Sigmoid colon (tissue), 7 donors: ENCODE data around the gene RNF26. TPM values are rescaled to one million over a fixed set of nuclear protein-coding genes. Genes with fewer than 3 reads are reported as not detected.

ENCODE experiments used
- DNase-seq: peaks from one replicate; pipeline ENCODE4 v3.0.0-alpha.2; 2019
- H3K27ac ChIP-seq, 4 donors: fragments of 200-600 bp; sonication (generic); one replicate each; pipeline ENCODE4 v1.5.1; 2016 to 2019; ENCODE audit warnings: mild to moderate bottlenecking in 1 of 4
- H3K27me3 ChIP-seq, 3 donors: fragments of 200-600 bp; sonication (generic); one replicate each; pipeline ENCODE4 v1.5.1; 2019; ENCODE audit warnings: mild to moderate bottlenecking in 1 of 3
- H3K36me3 ChIP-seq, 4 donors: fragments of 200-600 bp; sonication (generic); one replicate each; pipeline ENCODE4 v1.5.1; 2016 to 2019
- H3K4me1 ChIP-seq, 4 donors: fragments of 200-600 bp; sonication (generic); one replicate each; pipeline ENCODE4 v1.5.1; 2017 to 2019
- H3K4me3 ChIP-seq, 4 donors: fragments of 200-600 bp; sonication (generic); one replicate each; pipeline ENCODE4 v1.5.1; 2017 to 2019; ENCODE audit warnings: mild to moderate bottlenecking in 2 of 4, moderate library complexity in 1 of 4
- H3K9me3 ChIP-seq, 4 donors: fragments of 200-600 bp in 3 of 4; sonication (generic) in 3 of 4; one replicate each; pipeline versions ENCODE4 v1.5.1 to v1.6.1; 2013 to 2019
- EP300 ChIP-seq, 4 donors: sonication (generic); formaldehyde crosslinking; IDR thresholded peaks; one replicate each; pipeline ENCODE4 v1.6.1; 2017; ENCODE audit warnings: antibody characterized with exemption in 4 of 4
- POLR2A ChIP-seq, 2 donors: fragments of 450-650 bp; IDR thresholded peaks; one replicate each; pipeline ENCODE4 v1.6.1; 2016; ENCODE audit warnings: antibody characterized with exemption in 2 of 2, mild to moderate bottlenecking in 2 of 2, moderate library complexity in 2 of 2
- POLR2AphosphoS5 ChIP-seq, 4 donors: sonication (generic); formaldehyde crosslinking; IDR thresholded peaks; one replicate each; pipeline ENCODE4 v1.6.1; 2017; ENCODE audit warnings: antibody characterized with exemption in 4 of 4
- WGBS, 2 donors: extraction: QIAGEN DNeasy Blood & Tissue Kit; methylation state at CpG; one replicate each; pipeline ENCODE4 v1.1.7; 2013; 5-methylcytosine and 5-hydroxymethylcytosine counted together
- intact Hi-C: fragments of 100-400 bp; cut with DNase I; formaldehyde crosslinking; loops from one replicate; pipeline ENCODE4 v1.15.1; 2023
- polyA plus RNA-seq, 3 donors: library from polyadenylated mRNA; stranded (reverse); fragments of 200-250 nt; gene quantifications; one replicate each; pipeline ENCODE4 v1.2.3, GENCODE V29; 2013
- total RNA-seq, 4 donors: library from RNA; depleted of rRNA; stranded (reverse); fragments of >200 nt; gene quantifications; one replicate each; pipeline ENCODE4 v1.1.0, GENCODE V29; 2016
- TF ChIP-seq, protein P1 (sequence below), 4 experiments: fragments of 450-650 bp in 3 of 4; fragments of 200-600 bp in 1 of 4; IDR thresholded peaks; one replicate each; pipeline ENCODE4 v1.5.1; 2016 to 2019; ENCODE audit warnings: antibody characterized with exemption in 4 of 4, mild to moderate bottlenecking in 3 of 4, moderate library complexity in 2 of 4
- donor health status: healthy with polysubstance abuse.
- donor health status: Bipolar disorder and iron deficiency.
- donor health status: healthy.

Gene RNF26
- total and polyA plus RNA-seq, 7 donors = 6.2 to 26.1 (median 10.7) TPM

- TF ChIP-seq, protein P1, sequence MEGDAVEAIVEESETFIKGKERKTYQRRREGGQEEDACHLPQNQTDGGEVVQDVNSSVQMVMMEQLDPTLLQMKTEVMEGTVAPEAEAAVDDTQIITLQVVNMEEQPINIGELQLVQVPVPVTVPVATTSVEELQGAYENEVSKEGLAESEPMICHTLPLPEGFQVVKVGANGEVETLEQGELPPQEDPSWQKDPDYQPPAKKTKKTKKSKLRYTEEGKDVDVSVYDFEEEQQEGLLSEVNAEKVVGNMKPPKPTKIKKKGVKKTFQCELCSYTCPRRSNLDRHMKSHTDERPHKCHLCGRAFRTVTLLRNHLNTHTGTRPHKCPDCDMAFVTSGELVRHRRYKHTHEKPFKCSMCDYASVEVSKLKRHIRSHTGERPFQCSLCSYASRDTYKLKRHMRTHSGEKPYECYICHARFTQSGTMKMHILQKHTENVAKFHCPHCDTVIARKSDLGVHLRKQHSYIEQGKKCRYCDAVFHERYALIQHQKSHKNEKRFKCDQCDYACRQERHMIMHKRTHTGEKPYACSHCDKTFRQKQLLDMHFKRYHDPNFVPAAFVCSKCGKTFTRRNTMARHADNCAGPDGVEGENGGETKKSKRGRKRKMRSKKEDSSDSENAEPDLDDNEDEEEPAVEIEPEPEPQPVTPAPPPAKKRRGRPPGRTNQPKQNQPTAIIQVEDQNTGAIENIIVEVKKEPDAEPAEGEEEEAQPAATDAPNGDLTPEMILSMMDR (IDR thresholded peaks at IDR 0.05) = no peak
- no peak for TF ChIP-seq POLR2A (IDR thresholded peaks at IDR 0.05)
- no peak for TF ChIP-seq EP300 (IDR thresholded peaks at IDR 0.05)
- TF ChIP-seq POLR2AphosphoS5 (IDR thresholded peaks at IDR 0.05) = peak in 1 of 4 donors; percentile 31
- WGBS, 2 donors = 71 to 72% methylated on average over 14 of the region's 14 CpGs
Observed at GRCh38 chr11:119317592-119318239, 16.6 kb upstream of the RNF26 start.

GRCh38 chr11:119318240-119319135 lies 15.8 kb upstream of the RNF26 start:
- peak; percentile 46 to 80 (median 62) for TF ChIP-seq POLR2AphosphoS5 (IDR thresholded peaks at IDR 0.05)
- peak in 2 of 4 donors; percentile 56 to 64 for TF ChIP-seq EP300 (IDR thresholded peaks at IDR 0.05)
- TF ChIP-seq, protein P1 (IDR thresholded peaks at IDR 0.05) = no peak
- TF ChIP-seq POLR2A (IDR thresholded peaks at IDR 0.05) = peak in 1 of 2 donors; percentile 32
- WGBS, 2 donors = 71 to 72% methylated on average over 22 of the region's 22 CpGs
- DNase-seq = peak; percentile 87
- H3K27ac ChIP-seq = peak overlapping the region; percentile 93 to 99 (median 96)
- H3K4me3 ChIP-seq = no peak overlapping the region
- peaks cover 0 to 81% (median 69%) of the 10 kb centered on the region in 4 donors for H3K4me1 ChIP-seq
- intact Hi-C loops = no loop called here
- H3K9me3 ChIP-seq = no peaks in the 10 kb centered on the region
- no peaks in the 10 kb centered on the region for H3K27me3 ChIP-seq
- H3K36me3 ChIP-seq = peaks cover 0 to 16% (median 8%) of the 10 kb centered on the region in 4 donors

More at GRCh38 chr11:119317592-119318239, 16.6 kb upstream of the RNF26 start:
- Histone ChIP-seq H3K4me1 (peaks cover 0 to 81% (median 66%) of the 10 kb centered on the region in 4 donors), H3K27me3 (no peaks in the 10 kb centered on the region), H3K27ac (peak overlapping the region; percentile 93 to 99 (median 96)), H3K4me3 (peak overlapping the region; percentile 62 to 90 (median 76)), H3K36me3 (peaks cover 1 to 23% (median 12%) of the 10 kb centered on the region in 4 donors), H3K9me3 (no peaks in the 10 kb centered on the region)
- DNase-seq = no peak
- intact Hi-C loops = loop anchor here (2.0 kb wide), 1 partner anchor 223 kb away; a partner anchor contains a TSS

DNA sequence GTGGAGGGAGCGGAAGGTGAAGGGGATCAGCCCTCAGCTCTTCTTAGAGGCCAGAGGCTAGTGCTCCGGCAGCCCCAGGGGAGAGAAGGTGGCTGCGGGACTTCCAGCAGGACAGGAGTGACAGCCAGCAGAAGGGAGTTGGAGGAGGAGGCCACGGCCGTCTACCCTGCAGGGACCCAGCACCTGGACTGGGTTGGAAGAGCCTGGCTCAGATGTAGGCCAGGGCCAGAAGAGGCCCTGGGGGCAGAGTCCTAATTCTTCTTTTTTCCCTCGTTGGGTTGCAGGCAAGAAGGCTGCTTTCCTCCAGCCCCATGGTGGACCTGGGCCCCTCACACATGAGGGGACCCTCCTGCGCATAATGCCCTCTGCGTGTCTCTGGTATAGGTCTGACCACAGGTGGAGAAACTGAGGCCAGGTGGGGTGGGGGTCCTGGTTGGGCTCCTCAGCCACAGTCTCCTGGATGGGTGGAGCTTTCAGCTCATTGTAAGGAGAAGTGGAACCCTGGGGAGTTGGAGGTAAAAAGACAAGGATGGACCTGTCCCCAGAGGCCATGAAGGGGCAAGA lies 15.1 kb upstream of the RNF26 start:
- Histone ChIP-seq H3K4me3 (no peak overlapping the region), H3K9me3 (no peaks in the 10 kb centered on the region), H3K27ac (peak overlapping the region; percentile 93 to 99 (median 96)), H3K4me1 (peaks cover 0 to 87% (median 75%) of the 10 kb centered on the region in 4 donors), H3K36me3 (peaks cover 0 to 9% (median 4%) of the 10 kb centered on the region in 4 donors), H3K27me3 (no peaks in the 10 kb centered on the region)
- intact Hi-C loops = no loop called here
- no peak for TF ChIP-seq POLR2AphosphoS5 (IDR thresholded peaks at IDR 0.05)
- TF ChIP-seq, protein P1 (IDR thresholded peaks at IDR 0.05) = no peak
- TF ChIP-seq EP300 (IDR thresholded peaks at IDR 0.05) = no peak
- WGBS, 2 donors = 76 to 83% methylated on average over 8 of the region's 8 CpGs
- no peak for DNase-seq

DNA sequence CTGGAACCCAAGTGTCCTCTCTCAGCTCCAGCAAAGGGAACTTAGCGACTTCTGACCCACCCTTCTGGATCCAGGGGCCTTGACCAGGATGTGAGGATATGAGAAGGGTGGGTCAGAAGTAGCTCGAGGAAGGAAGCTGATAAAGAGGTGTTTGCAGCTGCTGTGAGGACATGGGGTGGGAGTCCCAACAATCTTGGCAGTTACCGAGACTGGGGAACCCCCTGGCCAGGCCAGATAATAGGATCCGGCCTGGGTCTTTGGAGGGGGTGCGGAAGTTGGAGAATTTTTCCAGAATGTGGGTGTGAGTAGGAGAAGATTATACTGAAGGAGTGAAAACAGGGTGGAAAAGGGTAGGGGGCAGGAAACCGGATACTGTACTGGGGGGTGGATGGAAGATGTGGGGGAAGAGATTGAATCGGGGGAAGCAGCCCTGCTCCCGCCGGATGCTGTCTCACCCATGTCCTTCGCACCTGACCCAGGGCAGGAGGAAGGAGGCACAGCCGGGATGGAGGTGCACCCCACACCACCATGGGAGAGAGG lies 14.6 kb upstream of the RNF26 start:
- H3K9me3 ChIP-seq = no peaks in the 10 kb centered on the region
- H3K36me3 ChIP-seq = peaks cover 0 to 3% (median 1%) of the 10 kb centered on the region in 4 donors
- TF ChIP-seq POLR2A (IDR thresholded peaks at IDR 0.05) (no peak), EP300 (IDR thresholded peaks at IDR 0.05) (no peak), POLR2AphosphoS5 (IDR thresholded peaks at IDR 0.05) (no peak)
- TF ChIP-seq, protein P1 (IDR thresholded peaks at IDR 0.05) = no peak
- 54 to 61% methylated on average over 11 of the region's 11 CpGs for WGBS, 2 donors
- no peaks in the 10 kb centered on the region for H3K27me3 ChIP-seq
- peak overlapping the region; percentile 93 to 99 (median 96) for H3K27ac ChIP-seq
- H3K4me3 ChIP-seq = no peak overlapping the region
- no peak for DNase-seq
- intact Hi-C loops = loop anchor here (2.0 kb wide), 1 partner anchor 151 kb away; the partner anchor contains the start of gene NLRX1
- H3K4me1 ChIP-seq = peaks cover 0 to 82% (median 71%) of the 10 kb centered on the region in 4 donors
